AML-193 (cell line): ENCODE data around the gene RPS5.
"Not testable (repeated sequence)": the region's sequence is repeated elsewhere in the genome, so short reads cannot be mapped to it uniquely, and the experiment has no call there.

Source experiments
- DNase-seq, 2 experiments: peaks; one replicate each; lab custom pipeline; 2025; lab: John Stamatoyannopoulos, UW

The RPS5 gene

DNA sequence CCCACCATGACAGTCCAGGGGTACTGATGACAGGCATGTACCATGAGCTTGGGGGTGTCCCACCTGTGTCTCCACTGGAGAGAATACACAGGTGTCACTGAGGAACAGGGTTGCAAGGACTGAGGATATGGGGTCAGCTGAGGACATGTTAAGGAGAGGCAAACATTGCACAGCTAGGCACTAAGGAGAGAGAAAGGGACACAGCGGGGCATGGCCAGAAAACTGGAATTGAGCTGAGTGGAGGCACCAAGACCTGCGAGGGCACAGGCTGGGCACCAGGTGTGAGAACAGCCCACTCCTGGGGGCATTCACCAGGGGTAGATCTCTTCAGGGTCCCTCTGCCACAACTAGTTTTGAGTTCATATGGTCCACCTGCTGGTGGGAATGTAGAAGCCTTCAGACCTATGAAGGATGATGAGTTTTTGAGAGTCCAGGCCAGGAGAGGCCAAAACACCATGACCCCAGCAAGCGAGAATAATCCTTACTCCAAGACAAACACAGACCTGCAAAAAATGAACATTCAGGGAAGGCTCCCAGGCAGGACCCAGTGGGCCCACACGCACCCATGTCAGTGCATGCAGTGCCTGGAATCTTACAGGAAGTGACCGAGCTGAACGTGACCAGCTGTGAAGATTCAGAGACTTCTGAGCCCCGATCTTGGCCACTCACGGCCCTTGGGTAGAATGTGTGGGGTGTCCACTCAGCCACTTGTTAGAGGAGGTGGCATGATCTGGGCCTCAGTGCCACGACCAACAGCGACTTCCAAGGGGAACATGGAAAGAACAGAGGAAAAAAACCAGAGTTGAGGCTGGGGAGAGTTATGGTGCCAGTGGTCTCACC lies 20.0 kb downstream of the RPS5 start:
- DNase-seq: peak in 1 of 2 experiments; percentile 24

DNA sequence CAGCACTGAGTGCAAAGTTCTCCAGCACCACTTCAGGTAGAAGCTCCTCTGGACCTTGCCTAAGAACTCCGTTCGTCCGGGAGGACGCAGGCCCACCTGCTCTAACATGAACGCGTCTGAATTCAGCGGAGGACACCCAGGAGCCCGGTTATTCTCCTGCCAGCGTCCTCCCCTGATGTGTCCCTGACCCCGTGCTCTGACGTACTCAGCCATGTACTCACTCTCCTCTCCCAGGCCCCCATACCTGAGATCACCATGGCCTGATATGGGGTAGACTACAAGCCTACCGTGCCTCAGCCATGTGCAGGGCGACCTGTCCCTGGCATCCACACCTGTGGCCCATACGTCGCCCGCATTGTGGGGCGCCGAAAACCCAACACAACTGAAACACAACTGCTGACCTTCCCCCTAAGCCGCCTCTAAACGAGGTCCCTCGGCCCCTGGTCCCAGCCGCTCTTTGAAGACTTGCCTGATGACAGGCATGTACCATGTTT lies 20.6 kb downstream of the RPS5 start:
- peak in 1 of 2 experiments; percentile 41 for DNase-seq

DNA sequence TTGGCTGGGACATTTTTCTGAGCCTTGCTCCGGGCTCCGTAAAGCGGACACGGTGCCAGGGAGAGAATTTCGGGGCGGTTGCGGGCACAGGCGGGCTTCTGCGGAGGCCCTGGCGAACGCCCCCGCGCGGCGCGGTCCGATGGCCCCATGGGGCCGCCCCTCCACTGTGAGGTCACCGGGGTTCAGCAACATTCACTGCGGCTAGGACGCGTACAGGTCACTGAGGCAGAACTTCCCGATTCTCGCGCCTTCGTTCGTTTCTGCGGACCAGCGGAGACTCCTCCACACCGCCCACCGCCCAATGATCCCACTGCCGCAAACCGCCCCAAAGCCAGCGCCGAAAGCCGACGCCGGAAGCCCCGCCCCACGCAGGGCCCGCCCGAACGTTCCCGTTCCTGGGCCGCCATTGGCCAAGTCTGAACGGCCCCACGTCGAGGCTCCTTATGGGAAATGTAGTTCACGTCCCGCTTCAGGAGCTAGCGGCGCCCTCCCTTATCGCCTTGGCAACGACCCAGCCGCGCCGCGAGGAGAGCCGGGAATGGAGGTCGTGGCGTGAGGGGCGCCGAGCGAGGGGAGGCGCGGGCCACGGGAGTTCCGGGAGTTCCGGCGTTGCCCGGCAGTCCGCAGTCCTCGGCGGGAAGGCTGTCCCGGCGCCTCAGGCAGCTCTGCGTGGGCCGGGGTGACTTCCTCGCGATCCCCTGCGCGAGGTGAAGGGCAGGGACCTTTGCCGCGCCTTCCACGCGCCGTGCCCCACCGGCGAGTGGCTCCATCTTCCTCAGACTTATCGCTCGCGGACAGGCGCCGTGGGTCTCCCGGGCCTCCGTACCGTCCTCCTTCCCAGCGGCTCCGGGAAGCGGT lies 21.3 kb downstream of the RPS5 start, which contains the start of gene ZNF584:
ZNF584 (plus strand) TSS at position 498 of the 858 bp plus-strand sequence. CDS start 499 bp downstream, outside the sequence.
- DNase-seq: peak; percentile 90 to 91

DNA sequence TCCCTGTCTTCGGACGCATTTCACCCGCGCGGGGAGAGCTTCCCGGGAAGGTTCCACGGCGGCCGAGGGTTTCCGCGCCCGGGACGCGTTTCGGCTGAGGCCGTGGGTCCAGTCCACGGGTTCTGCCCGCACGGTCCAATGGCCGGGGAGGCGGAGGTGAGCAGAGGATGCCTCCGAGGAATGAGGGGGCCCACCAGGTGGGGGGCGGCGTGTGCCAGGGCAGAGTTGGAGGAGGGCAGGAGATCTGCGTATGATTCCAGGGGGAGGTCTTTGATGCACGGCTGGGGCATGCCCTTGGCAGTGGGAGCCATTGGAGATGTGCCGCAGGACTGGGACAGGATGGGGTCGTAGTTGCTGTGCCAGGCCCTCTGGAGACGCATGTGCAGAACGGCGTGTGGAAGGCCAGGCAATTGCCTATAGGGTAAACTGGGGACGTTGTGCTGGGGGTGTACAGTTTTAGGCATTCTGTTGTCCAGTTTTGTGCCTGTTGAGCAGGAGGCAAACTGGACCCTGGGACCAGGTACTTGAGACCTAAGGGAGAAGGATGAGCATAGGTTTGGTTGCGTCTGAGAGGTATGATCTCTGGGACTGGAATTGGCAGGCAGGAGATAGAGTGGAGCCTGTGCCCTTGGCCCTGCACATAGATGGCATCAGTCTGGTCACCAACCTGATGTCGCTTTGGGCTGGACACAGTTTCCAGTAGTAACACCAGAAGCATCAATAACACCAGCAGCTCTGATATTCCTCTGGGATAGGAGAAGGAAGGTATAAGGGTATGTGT lies 22.1 kb downstream of the RPS5 start:
- DNase-seq: peak; percentile 18 to 40

DNA sequence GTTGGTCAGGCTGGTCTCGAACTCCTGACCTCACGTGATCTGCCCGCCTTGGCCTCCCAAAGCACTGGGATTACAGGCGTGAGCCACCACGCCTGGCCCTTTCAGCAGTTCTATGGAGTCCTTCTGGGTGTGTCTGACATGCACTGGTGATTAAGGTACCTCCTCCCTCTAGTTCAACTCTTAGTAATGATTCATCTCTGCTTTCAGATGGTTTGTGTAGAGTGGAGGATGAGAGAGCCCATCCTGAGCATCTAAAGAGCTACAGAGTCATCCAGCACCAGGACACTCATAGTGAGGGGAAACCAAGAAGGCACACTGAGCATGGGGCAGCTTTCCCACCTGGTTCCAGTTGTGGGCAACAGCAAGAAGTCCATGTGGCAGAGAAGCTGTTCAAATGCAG lies 29.5 kb downstream of the RPS5 start:
- no peak for DNase-seq

DNA sequence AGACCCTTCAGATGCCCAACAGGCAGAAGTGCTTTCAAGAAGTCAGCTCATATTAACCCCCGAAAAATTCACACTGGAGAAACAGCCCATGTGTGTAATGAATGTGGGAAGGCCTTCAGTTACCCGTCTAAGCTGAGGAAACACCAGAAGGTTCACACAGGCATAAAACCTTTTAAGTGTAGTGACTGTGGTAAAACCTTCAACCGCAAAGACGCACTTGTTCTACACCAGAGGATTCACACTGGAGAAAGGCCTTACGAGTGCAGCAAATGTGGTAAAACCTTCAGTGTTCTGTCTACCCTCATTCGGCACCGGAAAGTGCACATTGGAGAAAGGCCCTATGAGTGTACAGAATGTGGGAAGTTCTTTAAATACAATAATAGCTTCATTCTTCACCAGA lies 30.0 kb downstream of the RPS5 start:
- DNase-seq: no peak

DNA sequence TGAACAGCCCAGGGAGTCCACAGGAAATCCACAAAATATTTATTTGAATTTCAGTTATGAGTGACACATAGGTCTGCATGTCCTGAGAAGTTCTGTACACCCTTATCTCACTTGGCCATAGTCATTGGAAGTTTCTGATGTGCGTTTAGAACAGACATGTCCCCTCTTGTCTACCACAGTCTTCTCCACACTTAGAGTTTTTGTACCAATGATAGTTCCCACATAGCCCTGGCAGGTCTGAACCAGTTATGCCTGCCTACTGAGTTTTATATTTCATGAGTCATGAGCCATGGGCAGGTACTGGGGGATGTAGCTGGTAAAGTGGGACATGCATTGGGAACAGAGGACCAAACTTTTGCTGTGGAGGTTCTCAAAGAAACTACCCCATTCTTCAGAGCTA lies 41.5 kb downstream of the RPS5 start:
- no peak for DNase-seq

DNA sequence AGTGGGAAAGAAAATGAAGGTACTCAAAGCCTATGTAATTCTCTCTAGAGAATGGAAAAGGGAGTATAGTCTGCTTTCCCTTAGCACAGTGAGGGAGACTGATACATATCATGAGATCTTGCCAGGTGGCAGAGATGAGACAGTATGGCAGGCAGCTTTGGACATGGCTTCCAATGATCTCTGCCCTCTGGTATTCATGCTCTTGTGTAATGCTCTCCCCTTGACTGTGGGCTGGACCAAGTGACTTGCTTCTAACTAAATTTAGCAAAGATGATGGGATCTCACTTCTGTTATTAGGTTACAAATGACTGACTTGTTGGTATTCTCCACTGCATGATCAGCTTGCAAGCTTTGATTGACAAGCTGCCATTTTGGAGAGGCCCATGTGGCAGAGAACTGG lies 42.7 kb downstream of the RPS5 start:
- no peak for DNase-seq

DNA sequence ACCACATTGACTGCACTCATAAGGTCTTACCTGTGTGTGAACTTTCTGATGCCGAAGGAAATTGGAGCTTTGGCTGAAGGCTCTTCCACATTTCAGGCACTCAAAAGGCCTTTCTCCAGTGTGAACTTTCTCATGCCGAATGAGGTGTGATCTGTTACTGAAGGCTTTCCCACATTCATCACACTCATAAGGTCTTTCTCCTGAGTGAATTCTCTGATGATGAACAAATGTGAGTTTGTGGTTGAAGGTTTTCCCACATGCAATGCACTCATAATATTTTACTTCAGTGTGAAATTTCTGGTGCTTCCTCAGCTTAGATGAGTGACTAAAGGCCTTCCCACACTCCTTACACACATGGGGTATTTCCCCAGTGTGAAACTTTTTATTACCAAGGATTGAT lies 47.1 kb downstream of the RPS5 start:
- no peak for DNase-seq

DNA sequence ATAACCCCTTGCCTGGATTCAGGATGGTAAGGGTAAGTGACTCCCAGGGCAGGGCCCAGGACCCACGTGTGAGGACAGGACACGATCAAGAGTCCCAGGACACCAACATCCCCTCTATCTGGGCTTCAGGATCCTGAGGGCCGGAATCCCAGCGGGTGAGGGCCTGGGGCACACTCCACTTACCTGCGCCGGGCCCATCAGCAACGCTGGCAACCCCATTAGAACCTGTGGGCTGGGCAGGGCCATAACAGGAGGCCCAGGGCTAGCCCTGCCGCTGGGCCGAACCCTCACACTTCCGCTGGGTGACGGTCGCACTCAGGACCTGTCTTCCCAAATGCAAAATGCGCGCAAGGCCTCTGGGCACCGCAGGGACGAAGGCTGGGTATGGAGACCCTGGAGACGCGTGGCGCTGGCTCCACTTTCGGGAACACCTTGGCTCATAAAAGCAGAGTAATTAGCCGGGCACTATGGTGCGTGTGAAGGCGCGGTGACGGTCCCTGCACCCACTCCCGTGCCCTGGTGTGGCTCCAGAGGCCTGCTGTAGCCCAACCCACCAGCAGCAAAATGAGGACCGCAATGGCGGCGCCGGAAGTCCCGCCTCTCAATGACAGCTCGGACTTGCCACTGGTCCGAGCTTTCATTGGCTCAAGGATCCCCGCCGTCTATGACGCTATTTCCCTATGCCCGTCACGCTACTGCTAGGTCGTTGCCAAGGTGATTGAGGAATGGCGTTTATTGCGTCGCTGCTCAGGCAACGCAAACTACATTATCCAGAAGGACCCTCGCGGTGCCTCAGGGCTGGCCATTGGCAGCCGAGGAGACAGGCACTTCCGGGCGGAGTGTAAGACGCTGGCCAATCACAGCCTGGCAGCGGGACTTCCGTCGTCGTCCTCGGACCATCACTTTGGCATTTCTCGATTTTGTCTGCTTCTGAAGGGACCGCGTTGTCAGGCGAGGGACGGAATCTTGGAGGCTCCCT lies 52.8 kb downstream of the RPS5 start, which contains the start of gene ZNF132:
ZNF132 (minus strand) TSS at position 578 of the 979 bp plus-strand sequence; CDS start at position 246, 332 bp downstream.
- no peak for DNase-seq

DNA sequence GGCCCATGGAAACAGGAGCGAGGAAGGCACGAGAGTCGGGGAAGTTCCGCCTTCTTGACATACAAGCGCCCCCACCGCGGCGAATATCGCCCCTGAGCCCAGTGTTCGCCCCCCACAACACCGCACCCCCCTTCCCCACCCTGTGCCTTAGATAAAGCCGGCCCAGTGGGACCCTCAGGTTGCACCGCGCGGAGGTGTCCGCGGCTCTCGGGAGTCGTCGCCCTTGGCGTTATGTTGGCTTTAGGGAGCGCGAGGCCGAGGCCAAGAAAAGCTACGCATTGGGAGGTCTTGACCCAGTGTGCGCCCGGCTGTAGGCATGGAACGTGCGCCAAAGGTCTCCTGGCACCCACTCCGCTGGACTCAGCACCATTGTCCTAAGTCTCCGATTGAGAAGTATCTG lies 53.5 kb downstream of the RPS5 start:
- DNase-seq: no peak

DNA sequence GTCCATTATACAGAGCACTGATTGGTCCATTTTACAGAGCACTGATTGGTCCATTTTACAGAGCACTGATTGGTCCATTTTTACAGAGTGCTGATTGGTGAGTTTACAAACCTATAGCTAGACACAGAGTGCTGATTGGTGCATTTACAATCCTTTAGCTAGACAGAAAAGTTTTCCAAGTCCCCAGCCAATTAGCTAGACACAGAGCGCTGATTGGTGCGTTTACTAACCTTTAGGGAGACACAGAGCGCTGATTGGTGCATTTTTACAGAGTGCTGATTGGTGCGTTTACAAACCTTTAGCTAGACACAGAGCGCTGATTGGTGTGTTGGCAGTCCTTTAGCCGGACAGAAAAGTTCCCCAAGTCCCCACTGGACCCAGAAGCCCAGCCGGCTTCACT lies 55.9 kb downstream of the RPS5 start:
- DNase-seq: not testable (repeated sequence)
